Stimulated activated CD8-positive, alpha-beta memory T cell treated with anti-CD3 and anti-CD28 coated beads, Interleukin-7, amount 100 ng/mL, for 4 hours (primary cell): ENCODE measurements around the gene METTL22.

Experiments
- DNase-seq, 2 donors: peaks; one replicate each; pipeline ENCODE4 v3.0.0-alpha.2; 2020; ENCODE audit warnings: low read depth in 2 of 2

Gene METTL22

GRCh38 chr16:8691728-8692127, 70.2 kb downstream of the METTL22 start:
- DNase-seq: no peak

DNA sequence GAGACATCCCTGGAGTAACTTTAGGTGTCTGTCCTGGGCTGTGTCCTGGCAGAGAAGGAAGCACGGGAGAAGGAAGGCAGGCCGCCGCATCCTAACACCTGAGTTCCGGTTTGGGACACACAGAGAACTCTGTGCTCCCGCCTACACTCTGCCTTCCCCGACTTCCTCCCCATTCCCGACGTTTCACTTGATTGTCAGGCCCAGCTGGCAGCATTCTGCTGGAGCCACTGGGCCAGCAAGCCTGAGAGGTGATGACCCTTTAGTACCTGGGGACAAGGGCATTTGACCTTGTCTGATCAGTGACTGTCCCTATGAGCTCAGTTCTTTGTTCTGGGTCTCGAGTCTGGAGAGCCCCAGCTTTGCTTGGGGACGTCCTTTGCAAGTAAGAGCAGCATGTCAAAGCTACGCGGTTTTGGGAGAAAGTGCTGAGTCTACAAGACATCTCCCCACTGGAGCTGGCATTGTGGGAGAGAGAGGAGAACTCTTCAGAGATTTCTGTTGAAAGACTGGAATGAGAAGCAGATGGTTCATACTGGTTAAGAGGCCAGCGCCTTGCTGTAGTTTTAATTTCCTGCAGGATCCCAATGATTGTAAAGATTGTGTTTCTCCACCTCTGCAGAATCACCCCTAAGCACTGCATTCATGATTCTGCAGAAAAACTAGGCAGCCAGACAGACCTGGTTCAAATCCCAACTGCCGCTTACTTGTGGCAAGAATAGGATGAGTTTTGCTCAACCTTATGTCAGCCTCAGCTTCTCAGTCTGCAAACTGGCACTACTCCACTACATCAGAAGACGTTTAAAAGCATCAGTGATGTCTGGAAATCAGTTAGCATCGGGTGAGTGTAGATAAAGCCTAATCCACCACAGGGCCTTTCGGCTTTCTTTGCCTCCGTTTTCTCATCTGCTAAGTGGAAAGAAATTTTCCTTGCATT, 73.6 kb downstream of the METTL22 start:
- no peak for DNase-seq

GRCh38 chr16:8696880-8697279, 75.4 kb downstream of the METTL22 start:
- no peak for DNase-seq

DNA sequence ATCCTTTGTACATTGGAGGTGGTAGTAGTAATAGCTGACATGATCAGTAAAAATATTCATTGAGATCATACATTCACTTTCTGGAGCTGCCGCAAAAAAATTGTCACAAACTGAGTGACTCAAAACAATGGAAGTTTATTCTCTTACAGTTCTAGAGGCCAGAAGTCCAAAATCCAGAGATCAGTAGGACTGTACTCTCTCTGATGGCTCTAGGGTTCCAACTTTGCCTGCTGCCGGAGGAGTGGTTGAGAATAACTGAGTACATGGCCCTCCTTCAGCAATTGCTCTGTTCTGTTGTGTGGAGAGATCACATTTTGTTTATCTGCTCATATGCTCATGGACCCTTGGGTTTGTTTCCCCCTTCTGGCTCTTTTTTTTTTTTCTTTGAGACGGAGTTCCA, 76.5 kb downstream of the METTL22 start:
- no peak for DNase-seq
